OCI-LY3 (cell line): ENCODE data around the gene EEF2KMT.

ENCODE experiments used
- EZH2phosphoT487 ChIP-seq: fragments of 200-600 bp; shearing (Covaris generic); IDR thresholded peaks from 2 replicates; pipeline ENCODE4 v1.6.1; 2018; ENCODE audit warnings: antibody characterized with exemption, mixed run types, low read depth
- TF ChIP-seq, protein P1 (sequence below): fragments of 200-600, 300-600 bp; sonication (generic); IDR thresholded peaks from 2 replicates; pipeline ENCODE4 v1.5.1; 2014; ENCODE audit warnings: antibody characterized with exemption, low read length, low read depth

DNA sequence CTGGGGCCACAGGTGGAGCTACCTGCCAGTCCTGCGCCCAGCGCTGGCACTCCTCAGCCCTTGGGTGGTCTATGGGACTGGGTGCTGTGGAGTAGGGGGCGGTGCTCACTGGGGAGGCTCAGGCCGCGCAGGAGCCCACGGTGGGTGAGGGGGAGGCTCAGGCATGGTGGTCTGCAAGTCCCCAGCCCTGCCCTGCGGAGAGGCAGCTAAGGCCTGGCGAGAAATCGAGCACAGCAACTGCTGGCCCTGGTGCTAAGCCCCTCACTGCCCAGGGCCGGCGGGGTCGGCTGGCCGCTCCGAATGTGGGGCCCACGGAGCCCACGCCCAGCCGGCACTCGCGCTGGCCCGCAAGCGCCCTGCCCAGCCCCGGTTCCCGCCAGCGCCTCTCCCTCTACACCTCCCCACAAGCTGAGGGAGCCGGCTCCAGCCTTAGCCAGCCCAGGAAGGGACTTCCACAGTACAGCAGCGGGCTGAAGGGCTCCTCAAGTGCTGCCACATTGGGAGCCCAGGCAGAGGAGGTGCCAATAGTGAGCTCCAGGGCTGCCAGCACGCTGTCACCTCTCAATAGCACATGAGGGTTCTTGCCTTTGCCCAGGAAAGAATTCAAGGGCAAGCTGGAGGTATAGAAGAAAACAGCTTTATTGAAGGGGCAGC is 11.0 kb upstream of the EEF2KMT start:
- TF ChIP-seq, protein P1, sequence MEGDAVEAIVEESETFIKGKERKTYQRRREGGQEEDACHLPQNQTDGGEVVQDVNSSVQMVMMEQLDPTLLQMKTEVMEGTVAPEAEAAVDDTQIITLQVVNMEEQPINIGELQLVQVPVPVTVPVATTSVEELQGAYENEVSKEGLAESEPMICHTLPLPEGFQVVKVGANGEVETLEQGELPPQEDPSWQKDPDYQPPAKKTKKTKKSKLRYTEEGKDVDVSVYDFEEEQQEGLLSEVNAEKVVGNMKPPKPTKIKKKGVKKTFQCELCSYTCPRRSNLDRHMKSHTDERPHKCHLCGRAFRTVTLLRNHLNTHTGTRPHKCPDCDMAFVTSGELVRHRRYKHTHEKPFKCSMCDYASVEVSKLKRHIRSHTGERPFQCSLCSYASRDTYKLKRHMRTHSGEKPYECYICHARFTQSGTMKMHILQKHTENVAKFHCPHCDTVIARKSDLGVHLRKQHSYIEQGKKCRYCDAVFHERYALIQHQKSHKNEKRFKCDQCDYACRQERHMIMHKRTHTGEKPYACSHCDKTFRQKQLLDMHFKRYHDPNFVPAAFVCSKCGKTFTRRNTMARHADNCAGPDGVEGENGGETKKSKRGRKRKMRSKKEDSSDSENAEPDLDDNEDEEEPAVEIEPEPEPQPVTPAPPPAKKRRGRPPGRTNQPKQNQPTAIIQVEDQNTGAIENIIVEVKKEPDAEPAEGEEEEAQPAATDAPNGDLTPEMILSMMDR, result no peak
- no peak for TF ChIP-seq EZH2phosphoT487
